Activated B cell treated with CpG ODN at 0.5 μM for 24 hours (primary cell): ENCODE results near the gene EVA1B. TPM values are rescaled to one million over a fixed set of nuclear protein-coding genes. Genes with fewer than 3 reads are reported as not detected.

Source experiments
- ATAC-seq: fragments of 200-7000 bp; cut with Tn5 transposase; one replicate; pipeline ENCODE4 v1.10.0; 2021; ENCODE audit warnings: low read depth, mild to moderate bottlenecking, moderate library complexity
- CTCF ChIA-PET: fragments of 350-600 bp; sonication (Branson Sonifier 250); formaldehyde crosslinking; loops from one replicate; lab custom pipeline; 2021; ENCODE audit warnings: antibody characterized with exemption; lab: Charles Lee
- POLR2A ChIA-PET: fragments of 350-600 bp; sonication (Branson Sonifier 250); formaldehyde crosslinking; loops from one replicate; lab custom pipeline; 2021; ENCODE audit warnings: antibody characterized with exemption; lab: Charles Lee
- DNase-seq: peaks from one replicate; pipeline ENCODE4 v3.0.0; 2022
- H3K27ac Mint-ChIP-seq: one replicate; pipeline ENCODE4 v1.8.0; 2020; ENCODE audit warnings: mixed read lengths
- H3K27me3 Mint-ChIP-seq: one replicate; pipeline ENCODE4 v1.8.0; 2021; ENCODE audit warnings: mixed read lengths
- H3K36me3 Mint-ChIP-seq: one replicate; pipeline ENCODE4 v1.8.0; 2021; ENCODE audit warnings: low read depth, mixed read lengths
- H3K4me1 Mint-ChIP-seq: one replicate; pipeline ENCODE4 v1.8.0; 2021; ENCODE audit warnings: mixed read lengths
- H3K4me3 Mint-ChIP-seq: one replicate; pipeline ENCODE4 v1.8.0; 2020; ENCODE audit warnings: mild to moderate bottlenecking, mixed read lengths
- H3K9me3 Mint-ChIP-seq: one replicate; pipeline ENCODE4 v1.8.0; 2020; ENCODE audit warnings: mixed read lengths
- intact Hi-C: fragments of 100-400 bp; cut with micrococcal nuclease; formaldehyde crosslinking; loops from one replicate; pipeline ENCODE4 v1.15.1; 2024
- total RNA-seq: library from RNA; stranded (reverse); gene quantifications from 2 replicates; pipeline ENCODE4 v1.2.3, GENCODE V29; 2022
- TF ChIP-seq, protein P1 (sequence below): fragments of 200-600 bp; IDR thresholded peaks from one replicate; pipeline ENCODE4 v1.8.0; 2022; ENCODE audit warnings: antibody characterized with exemption, mild to moderate bottlenecking

The EVA1B gene
- total RNA-seq, 1 donor from 2014 or later, result 1.2 TPM

DNA sequence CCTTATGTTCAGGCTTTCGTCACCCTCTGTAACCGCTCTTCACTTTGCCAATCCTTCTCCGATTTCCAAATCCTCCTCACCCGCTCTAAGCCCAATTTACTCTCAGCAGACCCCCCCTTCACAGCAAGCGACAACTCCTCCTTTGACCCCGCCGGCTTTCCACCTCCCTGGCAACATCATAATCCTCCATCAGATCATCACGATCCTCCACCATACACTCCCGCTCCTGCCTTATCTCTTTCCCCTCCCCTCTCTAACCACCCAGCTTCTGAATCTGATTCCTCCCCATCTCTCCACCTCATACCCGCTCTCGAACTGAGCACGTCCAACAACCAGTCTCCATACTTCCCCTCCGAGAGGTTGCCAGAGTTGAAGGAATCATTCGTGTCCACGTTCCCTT, 7.5 kb upstream of the EVA1B start:
- H3K4me3 Mint-ChIP-seq, result no peak overlapping the region
- DNase-seq (no peak), ATAC-seq (no peak)
- H3K27me3 Mint-ChIP-seq, result peaks cover 26% of the 10 kb centered on the region
- no peak overlapping the region for H3K27ac Mint-ChIP-seq
- ChIA-PET POLR2A (no interaction called here), CTCF (interaction anchor here (1.6 kb wide), 1 partner anchor 12 kb away, joined by 4 read pairs; no protein-coding TSS in a partner anchor)
- TF ChIP-seq, protein P1, sequence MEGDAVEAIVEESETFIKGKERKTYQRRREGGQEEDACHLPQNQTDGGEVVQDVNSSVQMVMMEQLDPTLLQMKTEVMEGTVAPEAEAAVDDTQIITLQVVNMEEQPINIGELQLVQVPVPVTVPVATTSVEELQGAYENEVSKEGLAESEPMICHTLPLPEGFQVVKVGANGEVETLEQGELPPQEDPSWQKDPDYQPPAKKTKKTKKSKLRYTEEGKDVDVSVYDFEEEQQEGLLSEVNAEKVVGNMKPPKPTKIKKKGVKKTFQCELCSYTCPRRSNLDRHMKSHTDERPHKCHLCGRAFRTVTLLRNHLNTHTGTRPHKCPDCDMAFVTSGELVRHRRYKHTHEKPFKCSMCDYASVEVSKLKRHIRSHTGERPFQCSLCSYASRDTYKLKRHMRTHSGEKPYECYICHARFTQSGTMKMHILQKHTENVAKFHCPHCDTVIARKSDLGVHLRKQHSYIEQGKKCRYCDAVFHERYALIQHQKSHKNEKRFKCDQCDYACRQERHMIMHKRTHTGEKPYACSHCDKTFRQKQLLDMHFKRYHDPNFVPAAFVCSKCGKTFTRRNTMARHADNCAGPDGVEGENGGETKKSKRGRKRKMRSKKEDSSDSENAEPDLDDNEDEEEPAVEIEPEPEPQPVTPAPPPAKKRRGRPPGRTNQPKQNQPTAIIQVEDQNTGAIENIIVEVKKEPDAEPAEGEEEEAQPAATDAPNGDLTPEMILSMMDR, result no peak
- intact Hi-C loops, result no loop called here
- no peaks in the 10 kb centered on the region for H3K9me3 Mint-ChIP-seq
- H3K36me3 Mint-ChIP-seq, result no peaks in the 10 kb centered on the region
- no peaks in the 10 kb centered on the region for H3K4me1 Mint-ChIP-seq

DNA sequence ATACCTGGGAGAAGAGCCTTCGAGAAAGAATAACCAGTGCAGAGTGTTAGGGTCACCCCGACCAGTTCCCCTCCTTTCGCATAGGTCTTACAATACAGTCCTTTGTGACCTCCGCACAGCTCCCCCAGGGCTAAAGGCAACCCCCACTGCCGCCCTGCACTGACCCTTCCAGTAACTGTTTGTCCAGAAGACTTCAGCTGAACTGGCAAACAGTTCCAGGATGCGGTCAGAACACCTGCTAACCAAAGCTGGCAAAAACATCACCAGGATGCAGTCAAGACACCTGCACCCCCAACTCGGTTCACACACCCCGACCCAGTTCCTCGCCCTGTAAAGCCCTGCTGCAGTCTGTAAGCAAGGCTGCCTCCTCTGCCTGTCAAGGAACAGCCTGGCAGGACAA, 6.4 kb upstream of the EVA1B start:
- Mint-ChIP-seq H3K36me3 (no peaks in the 10 kb centered on the region), H3K4me3 (no peak overlapping the region), H3K9me3 (no peaks in the 10 kb centered on the region), H3K4me1 (no peaks in the 10 kb centered on the region), H3K27me3 (peaks cover 26% of the 10 kb centered on the region), H3K27ac (no peak overlapping the region)
- ChIA-PET CTCF (no interaction called here), POLR2A (no interaction called here)
- ATAC-seq (no peak), DNase-seq (no peak)
- intact Hi-C loops, result no loop called here
- TF ChIP-seq, protein P1, result no peak

DNA sequence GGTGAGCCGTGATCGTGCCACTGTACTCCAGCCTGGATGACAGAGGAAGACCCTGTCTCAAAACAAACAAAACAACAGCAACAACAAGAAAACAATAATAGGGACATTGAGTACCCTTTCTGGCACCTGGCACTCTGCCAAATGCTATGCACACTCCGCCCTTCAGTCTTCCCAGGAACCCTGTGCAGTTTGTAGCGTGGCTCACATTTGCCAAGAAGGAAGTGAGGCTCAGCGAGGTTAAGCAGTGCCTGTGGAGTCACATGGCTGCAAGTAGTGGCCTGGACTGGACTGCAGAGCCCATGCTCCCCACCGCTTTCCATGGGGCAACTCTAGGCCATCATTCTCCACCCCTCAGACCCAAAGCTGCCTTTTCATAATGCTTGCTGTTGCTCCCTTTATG, 5.3 kb upstream of the EVA1B start:
- intact Hi-C loops, result no loop called here
- Mint-ChIP-seq H3K36me3 (no peaks in the 10 kb centered on the region), H3K27me3 (peaks cover 27% of the 10 kb centered on the region), H3K27ac (no peak overlapping the region), H3K9me3 (no peaks in the 10 kb centered on the region), H3K4me1 (peaks cover 11% of the 10 kb centered on the region), H3K4me3 (no peak overlapping the region)
- ATAC-seq, result no peak
- ChIA-PET CTCF (no interaction called here), POLR2A (no interaction called here)
- DNase-seq, result no peak
- TF ChIP-seq, protein P1, result no peak

DNA sequence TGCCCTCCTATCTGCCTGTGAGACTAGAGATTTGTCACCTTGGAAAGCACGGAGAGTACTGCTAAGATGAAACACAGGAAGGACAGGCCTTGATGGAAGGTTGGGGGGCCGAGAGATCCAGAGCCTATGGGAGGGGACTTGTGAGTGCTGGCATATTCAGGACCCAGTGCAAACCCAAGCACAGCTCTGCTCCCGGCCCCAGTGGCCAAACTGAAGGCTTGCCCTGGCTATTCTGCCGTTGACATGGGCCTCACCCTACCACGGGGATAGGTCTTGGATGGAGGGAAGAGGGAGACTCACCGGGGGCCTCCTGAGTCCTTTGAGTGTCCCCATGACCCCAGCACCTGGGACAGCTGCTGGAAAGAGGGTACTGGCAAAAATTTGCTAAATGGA, 4.6 kb upstream of the EVA1B start:
- Mint-ChIP-seq H3K4me3 (no peak overlapping the region), H3K27me3 (peaks cover 27% of the 10 kb centered on the region), H3K27ac (no peak overlapping the region), H3K36me3 (no peaks in the 10 kb centered on the region), H3K4me1 (peaks cover 12% of the 10 kb centered on the region), H3K9me3 (no peaks in the 10 kb centered on the region)
- ChIA-PET CTCF (no interaction called here), POLR2A (no interaction called here)
- ATAC-seq (no peak), DNase-seq (no peak)
- intact Hi-C loops, result no loop called here
- TF ChIP-seq, protein P1, result no peak

DNA sequence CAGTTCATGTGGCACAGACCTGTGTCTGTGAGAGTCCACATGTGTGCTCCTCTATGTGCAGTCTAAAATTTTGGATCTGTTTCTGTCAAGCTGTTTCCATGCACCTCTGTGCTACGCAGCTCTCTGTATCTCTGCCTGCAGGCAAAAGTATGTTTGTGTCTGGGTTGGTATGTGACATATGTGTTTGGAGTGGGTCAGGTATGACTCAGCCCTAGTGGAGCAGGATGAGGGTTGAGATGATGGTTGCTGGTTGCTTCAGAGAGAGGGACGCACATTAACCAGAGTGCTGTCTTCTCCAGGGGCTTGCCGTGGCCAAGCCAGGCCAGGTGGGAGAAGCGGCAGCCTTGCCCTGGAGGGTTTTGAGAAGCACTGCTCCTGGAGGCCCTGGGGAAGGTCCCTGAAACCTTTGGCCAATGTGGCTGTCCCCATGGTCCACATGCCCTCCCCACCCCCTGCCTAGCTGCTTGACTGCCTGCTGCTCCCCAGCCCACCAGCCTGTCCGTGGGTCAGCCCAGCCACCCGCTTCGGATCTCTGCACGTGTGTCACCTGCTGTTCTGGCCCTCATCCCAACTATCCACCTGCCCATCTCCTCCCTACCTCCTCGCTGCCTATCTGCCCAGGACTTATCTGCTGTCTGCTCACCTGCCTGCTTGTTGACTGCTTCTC, 4.1 kb upstream of the EVA1B start:
- ATAC-seq (no peak), DNase-seq (no peak)
- Mint-ChIP-seq H3K36me3 (no peaks in the 10 kb centered on the region), H3K9me3 (no peaks in the 10 kb centered on the region), H3K27ac (no peak overlapping the region), H3K27me3 (peaks cover 27% of the 10 kb centered on the region), H3K4me3 (no peak overlapping the region), H3K4me1 (peaks cover 15% of the 10 kb centered on the region)
- POLR2A ChIA-PET, result no interaction called here
- intact Hi-C loops, result no loop called here
- TF ChIP-seq, protein P1, result no peak
- CTCF ChIA-PET, result no interaction called here
